ENCODE measurements around the gene AMHR2.
"Not testable (repeated sequence)": the region's sequence is repeated elsewhere in the genome, so short reads cannot be mapped to it uniquely, and the experiment has no call there.

Gene AMHR2

GRCh38 chr12:53435326-53435725 is 11.7 kb downstream of the AMHR2 start:
- not testable (repeated sequence) for H4K91ac ChIP-seq (ENCODE audit: low read depth, low read length); H3K4ac ChIP-seq (ENCODE audit: low read depth, low read length); H3K23ac ChIP-seq (ENCODE audit: low read length); H3K27ac ChIP-seq (ENCODE audit: low read depth, low read length); H3K18ac ChIP-seq (ENCODE audit: low read length); H3K4me3 ChIP-seq (ENCODE audit: low read depth, low read length); H3K79me2 ChIP-seq (ENCODE audit: control insufficient read depth, insufficient read depth, low read length, poor library complexity); H4K8ac ChIP-seq (ENCODE audit: low read depth, low read length); H3K79me1 ChIP-seq (ENCODE audit: low read length); H3K4me1 ChIP-seq (ENCODE audit: control insufficient read depth in 1 of 2, insufficient read depth in 2 of 2, low read length in 2 of 2); H4K12ac ChIP-seq (ENCODE audit: low read depth, low read length); H2AFZ ChIP-seq (ENCODE audit: insufficient read depth, low read length, poor library complexity); H3K36me3 ChIP-seq (ENCODE audit: control insufficient read depth in 1 of 2, insufficient read depth in 2 of 2, low read length in 2 of 2); H3K27me3 ChIP-seq (ENCODE audit: insufficient read depth, low read length); H2BK5ac ChIP-seq (ENCODE audit: low read depth, low read length, poor library complexity); H2BK12ac ChIP-seq (ENCODE audit: low read length); DNase-seq; H3K4me2 ChIP-seq (ENCODE audit: low read length); H3K9ac ChIP-seq (ENCODE audit: low read length); H2BK120ac ChIP-seq (ENCODE audit: insufficient read depth, low read length, poor library complexity); H2AK5ac ChIP-seq (ENCODE audit: low read length); H3K9me3 ChIP-seq (ENCODE audit: insufficient read depth, low read depth, low read length); H3K14ac ChIP-seq (ENCODE audit: low read length)
- WGBS (ENCODE audit: extremely low coverage, insufficient coverage, insufficient read length), result no CpG with 5 or more reads among the region's 9 CpGs

GRCh38 chr12:53439582-53439981 is 15.9 kb downstream of the AMHR2 start:
- not testable (repeated sequence) for H2BK5ac ChIP-seq (ENCODE audit: low read depth, low read length, poor library complexity); H3K14ac ChIP-seq (ENCODE audit: low read length); H3K23ac ChIP-seq (ENCODE audit: low read length); H3K18ac ChIP-seq (ENCODE audit: low read length); H4K12ac ChIP-seq (ENCODE audit: low read depth, low read length); H3K9me3 ChIP-seq (ENCODE audit: insufficient read depth, low read depth, low read length); H3K4ac ChIP-seq (ENCODE audit: low read depth, low read length); H3K27me3 ChIP-seq (ENCODE audit: insufficient read depth, low read length); H2AFZ ChIP-seq (ENCODE audit: insufficient read depth, low read length, poor library complexity); H3K36me3 ChIP-seq (ENCODE audit: control insufficient read depth in 1 of 2, insufficient read depth in 2 of 2, low read length in 2 of 2); H3K9ac ChIP-seq (ENCODE audit: low read length); H2AK5ac ChIP-seq (ENCODE audit: low read length); H4K8ac ChIP-seq (ENCODE audit: low read depth, low read length); DNase-seq; H4K91ac ChIP-seq (ENCODE audit: low read depth, low read length); H3K4me3 ChIP-seq (ENCODE audit: low read depth, low read length); H3K79me1 ChIP-seq (ENCODE audit: low read length); H3K79me2 ChIP-seq (ENCODE audit: control insufficient read depth, insufficient read depth, low read length, poor library complexity); H2BK12ac ChIP-seq (ENCODE audit: low read length); H3K4me1 ChIP-seq (ENCODE audit: control insufficient read depth in 1 of 2, insufficient read depth in 2 of 2, low read length in 2 of 2); H2BK120ac ChIP-seq (ENCODE audit: insufficient read depth, low read length, poor library complexity); H3K4me2 ChIP-seq (ENCODE audit: low read length); H3K27ac ChIP-seq (ENCODE audit: low read depth, low read length)

GRCh38 chr12:53441040-53441833 is 17.6 kb downstream of the AMHR2 start, which contains the start of gene PRR13:
TSS of gene PRR13 (plus strand) at chr12:53441734. CDS start at chr12:53442715, 981 bp downstream.
- peak within 1 kb of the TSS; percentile 66 for H3K18ac ChIP-seq (ENCODE audit: low read length)
- H3K36me3 ChIP-seq (ENCODE audit: control insufficient read depth in 1 of 2, insufficient read depth in 2 of 2, low read length in 2 of 2), result peaks cover 7% of the 10 kb centered on the region in 2 experiments
- peaks cover 6% of the 10 kb centered on the region for H3K79me2 ChIP-seq (ENCODE audit: control insufficient read depth, insufficient read depth, low read length, poor library complexity)
- H2AK5ac ChIP-seq (ENCODE audit: low read length), result peak within 1 kb of the TSS; percentile 40
- WGBS (ENCODE audit: extremely low coverage, insufficient coverage, insufficient read length), result no CpG with 5 or more reads among the region's 31 CpGs
- H3K23ac ChIP-seq (ENCODE audit: low read length), result no peak within 1 kb of the TSS
- H3K4me2 ChIP-seq (ENCODE audit: low read length), result peak within 1 kb of the TSS; percentile 71
- H3K14ac ChIP-seq (ENCODE audit: low read length), result peak within 1 kb of the TSS; percentile 71
- peaks cover 7% of the 10 kb centered on the region for H3K79me1 ChIP-seq (ENCODE audit: low read length)
- H3K4me3 ChIP-seq (ENCODE audit: low read depth, low read length), result peak within 1 kb of the TSS; percentile 74
- H3K27me3 ChIP-seq (ENCODE audit: insufficient read depth, low read length), result no peaks in the 10 kb centered on the region
- H3K4me1 ChIP-seq (ENCODE audit: control insufficient read depth in 1 of 2, insufficient read depth in 2 of 2, low read length in 2 of 2), result peaks cover 2 to 8% of the 10 kb centered on the region in 2 experiments
- H2BK5ac ChIP-seq (ENCODE audit: low read depth, low read length, poor library complexity), result peak within 1 kb of the TSS; percentile 75
- peak within 1 kb of the TSS; percentile 49 for H3K4ac ChIP-seq (ENCODE audit: low read depth, low read length)
- H4K8ac ChIP-seq (ENCODE audit: low read depth, low read length), result peak within 1 kb of the TSS; percentile 91
- H3K9ac ChIP-seq (ENCODE audit: low read length), result peak within 1 kb of the TSS; percentile 89
- H4K91ac ChIP-seq (ENCODE audit: low read depth, low read length), result peak within 1 kb of the TSS; percentile 63
- no peaks in the 10 kb centered on the region for H3K9me3 ChIP-seq (ENCODE audit: insufficient read depth, low read depth, low read length)
- H3K27ac ChIP-seq (ENCODE audit: low read depth, low read length), result peak within 1 kb of the TSS; percentile 84
- DNase-seq, result peak; percentile 99
- peak within 1 kb of the TSS; percentile 36 for H2BK120ac ChIP-seq (ENCODE audit: insufficient read depth, low read length, poor library complexity)
- no peak within 1 kb of the TSS for H2BK12ac ChIP-seq (ENCODE audit: low read length)
- H2AFZ ChIP-seq (ENCODE audit: insufficient read depth, low read length, poor library complexity), result peak within 1 kb of the TSS; percentile 77
- H4K12ac ChIP-seq (ENCODE audit: low read depth, low read length), result peak within 1 kb of the TSS; percentile 7

- H3K36me3 ChIP-seq (ENCODE audit: control insufficient read depth in 1 of 2, insufficient read depth in 2 of 2, low read length in 2 of 2), result peaks cover 7 to 12% of the 10 kb centered on the region in 2 experiments
- H3K27me3 ChIP-seq (ENCODE audit: insufficient read depth, low read length), result no peaks in the 10 kb centered on the region
- H4K12ac ChIP-seq (ENCODE audit: low read depth, low read length), result no peak overlapping the region
- H2BK5ac ChIP-seq (ENCODE audit: low read depth, low read length, poor library complexity), result no peak overlapping the region
- no CpG with 5 or more reads among the region's 4 CpGs for WGBS (ENCODE audit: extremely low coverage, insufficient coverage, insufficient read length)
- peaks cover 6% of the 10 kb centered on the region for H3K79me2 ChIP-seq (ENCODE audit: control insufficient read depth, insufficient read depth, low read length, poor library complexity)
- H2AFZ ChIP-seq (ENCODE audit: insufficient read depth, low read length, poor library complexity), result no peak overlapping the region
- H3K9me3 ChIP-seq (ENCODE audit: insufficient read depth, low read depth, low read length), result no peaks in the 10 kb centered on the region
- H3K4me3 ChIP-seq (ENCODE audit: low read depth, low read length), result no peak overlapping the region
- H2AK5ac ChIP-seq (ENCODE audit: low read length), result no peak overlapping the region
- peaks cover 7% of the 10 kb centered on the region for H3K79me1 ChIP-seq (ENCODE audit: low read length)
- H3K18ac ChIP-seq (ENCODE audit: low read length), result no peak overlapping the region
- H3K4ac ChIP-seq (ENCODE audit: low read depth, low read length), result no peak overlapping the region
- no peak overlapping the region for H2BK12ac ChIP-seq (ENCODE audit: low read length)
- no peak for DNase-seq
- H4K91ac ChIP-seq (ENCODE audit: low read depth, low read length), result no peak overlapping the region
- H3K14ac ChIP-seq (ENCODE audit: low read length), result no peak overlapping the region
- H3K23ac ChIP-seq (ENCODE audit: low read length), result no peak overlapping the region
- no peak overlapping the region for H3K27ac ChIP-seq (ENCODE audit: low read depth, low read length)
- no peak overlapping the region for H2BK120ac ChIP-seq (ENCODE audit: insufficient read depth, low read length, poor library complexity)
- no peak overlapping the region for H3K9ac ChIP-seq (ENCODE audit: low read length)
- peaks cover 2 to 8% of the 10 kb centered on the region in 2 experiments for H3K4me1 ChIP-seq (ENCODE audit: control insufficient read depth in 1 of 2, insufficient read depth in 2 of 2, low read length in 2 of 2)
- H4K8ac ChIP-seq (ENCODE audit: low read depth, low read length), result no peak overlapping the region
- H3K4me2 ChIP-seq (ENCODE audit: low read length), result no peak overlapping the region
Observed at GRCh38 chr12:53443955-53444354, 20.3 kb downstream of the AMHR2 start.

Measured in trophoblast cell (in vitro differentiated cells and primary cell).